ENCODE measurements around the gene CLEC10A.
"Not testable (repeated sequence)": the region's sequence is repeated elsewhere in the genome, so short reads cannot be mapped to it uniquely, and the experiment has no call there.

CLEC10A gene

DNA sequence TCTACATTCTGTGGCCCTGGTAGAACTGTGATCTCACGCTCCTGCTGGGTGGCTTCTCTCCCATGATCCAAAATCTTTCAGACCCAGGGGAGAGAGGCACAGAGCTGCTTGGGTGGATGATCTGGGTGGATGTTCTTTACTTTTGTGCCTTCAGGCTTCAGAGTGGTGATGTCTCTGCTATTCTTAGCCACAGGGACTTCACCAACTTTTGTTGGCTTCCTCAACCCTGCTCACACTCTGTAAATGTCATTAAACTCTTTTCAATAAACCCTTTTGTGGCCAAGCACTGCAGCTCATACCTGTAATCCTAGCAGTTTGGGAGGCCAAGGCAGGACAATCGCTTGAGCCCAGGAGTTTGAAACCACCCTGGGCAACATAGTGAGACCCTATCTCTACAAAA lies 7.6 kb downstream of the CLEC10A start:
- no peak for DNase-seq (ENCODE audit: low read depth in 2 of 2)

GRCh38 chr17:7070712-7071111 lies 9.3 kb downstream of the CLEC10A start:
- no peak for DNase-seq (ENCODE audit: low read depth in 2 of 2)

- DNase-seq (ENCODE audit: low read depth in 2 of 2): no peak
These were observed 11.8 kb downstream of the CLEC10A start for GRCh38 chr17:7068268-7068667.

DNA sequence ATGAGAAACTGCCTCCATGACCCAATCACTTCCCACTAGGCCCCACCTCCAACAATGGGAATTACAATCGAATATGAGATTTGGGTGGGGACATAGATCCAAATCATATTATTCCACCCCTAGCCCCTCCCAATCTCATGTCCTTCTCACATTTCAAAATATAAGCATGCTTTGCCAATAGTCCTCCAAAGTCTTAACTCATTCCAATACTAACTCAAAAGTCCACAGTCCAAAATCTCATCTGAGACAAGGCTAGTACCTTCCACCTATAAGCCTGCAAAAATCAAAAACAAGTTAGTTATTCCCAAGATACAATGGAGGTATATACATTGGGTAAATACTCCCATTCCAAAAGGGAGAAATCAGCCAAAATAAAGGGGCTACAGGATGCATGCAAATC lies 12.9 kb downstream of the CLEC10A start:
- DNase-seq (ENCODE audit: low read depth in 2 of 2): no peak

DNA sequence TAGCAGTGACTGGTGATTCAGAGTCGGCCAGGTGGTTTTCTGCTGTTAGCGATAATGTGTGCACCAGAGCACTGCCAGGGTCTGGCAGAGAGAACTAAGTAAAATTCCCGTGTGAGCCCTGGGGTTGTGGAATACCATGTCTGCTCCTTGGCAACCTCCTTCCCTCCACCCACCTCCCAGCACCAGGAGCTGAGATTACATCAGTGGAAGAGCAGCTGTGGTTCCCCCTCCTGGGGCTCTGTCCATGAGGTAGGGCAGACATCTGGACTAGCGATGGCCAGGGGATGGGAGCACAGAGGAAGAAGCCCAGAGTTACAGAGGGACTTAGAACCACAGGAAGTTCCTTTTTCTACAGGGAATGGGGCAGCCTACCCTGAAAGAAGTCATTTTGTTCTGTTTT lies 15.8 kb downstream of the CLEC10A start:
- DNase-seq (ENCODE audit: low read depth in 2 of 2): no peak

DNA sequence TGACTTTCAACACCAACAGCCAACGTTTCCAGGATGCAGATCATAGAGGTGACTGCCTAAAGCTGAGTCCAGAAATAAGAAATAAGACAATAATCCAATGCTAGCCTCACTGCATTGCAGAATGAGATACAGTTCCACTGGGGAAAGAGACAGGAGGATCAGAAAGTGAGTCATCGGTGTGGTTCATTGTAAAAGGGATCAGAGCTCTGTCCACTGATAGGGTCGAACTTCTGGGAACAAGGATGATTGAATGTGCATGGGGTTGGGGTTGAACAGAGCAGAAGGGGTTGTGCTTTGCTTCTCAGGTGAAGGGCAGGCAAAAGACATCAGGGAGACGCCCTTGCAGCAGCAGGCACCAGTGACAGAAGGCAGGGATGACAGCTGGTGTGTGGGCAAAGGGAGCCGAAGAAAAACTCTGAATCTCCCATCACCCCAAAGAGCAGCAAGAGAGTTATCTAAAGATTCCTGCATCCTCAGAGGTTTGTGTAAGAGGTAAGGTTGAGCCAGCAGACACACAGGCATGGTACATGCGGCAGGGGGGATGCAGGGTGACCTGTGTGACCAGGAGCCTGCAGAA lies 16.4 kb downstream of the CLEC10A start:
- no peak for DNase-seq (ENCODE audit: low read depth in 2 of 2)

GRCh38 chr17:7060165-7060891 lies 19.7 kb downstream of the CLEC10A start:
- DNase-seq (ENCODE audit: low read depth in 2 of 2): no peak

DNA sequence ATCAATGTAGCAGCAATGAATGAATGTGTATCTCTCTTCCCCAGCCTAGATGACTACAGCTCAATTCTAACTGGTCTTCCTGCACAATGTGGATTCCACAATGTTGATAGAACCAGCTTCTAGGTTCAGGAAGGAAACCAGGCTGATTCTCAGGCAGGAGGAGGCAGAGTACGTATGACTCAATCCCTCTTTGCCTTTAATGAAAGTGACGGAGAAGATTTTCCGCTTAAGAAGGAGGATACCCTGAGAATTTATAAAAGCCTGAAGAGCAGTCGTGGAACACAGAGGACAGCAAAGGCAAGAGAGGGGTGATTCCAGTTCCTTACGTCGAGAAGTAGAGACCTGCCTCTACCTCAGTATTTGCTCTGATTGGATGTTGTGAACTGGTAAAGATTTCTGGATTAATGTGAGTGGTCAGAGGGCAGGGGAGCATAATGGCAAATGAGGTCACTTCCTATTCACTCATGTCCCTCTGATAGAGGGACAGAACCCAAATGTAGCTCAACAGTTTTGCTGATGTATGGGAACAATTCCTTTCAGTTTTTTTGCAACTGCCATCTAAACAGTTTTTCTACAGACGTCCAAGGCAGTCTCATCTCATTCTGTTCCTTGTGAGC lies 21.1 kb downstream of the CLEC10A start:
- DNase-seq (ENCODE audit: low read depth in 2 of 2): no peak

DNA sequence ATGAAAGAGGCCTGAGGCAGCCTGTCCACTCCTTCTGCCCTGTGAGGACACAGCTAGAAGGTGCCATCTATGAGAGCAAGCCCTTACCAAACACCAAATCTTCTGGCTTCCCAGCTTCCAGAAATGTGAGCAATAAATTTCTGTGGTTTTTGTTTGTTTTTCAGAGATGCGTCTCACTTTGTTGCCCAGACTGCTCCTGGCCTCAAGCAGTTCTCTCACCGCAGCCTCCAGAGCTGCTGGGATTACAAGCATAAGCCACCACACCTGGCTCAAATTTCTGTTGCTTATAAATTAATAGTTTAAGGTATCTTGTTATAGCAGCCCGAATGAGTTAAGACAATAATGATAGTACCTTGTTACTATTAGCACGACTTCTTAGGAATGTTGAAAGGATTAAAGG lies 23.7 kb downstream of the CLEC10A start:
- no peak for DNase-seq (ENCODE audit: low read depth in 2 of 2)

- DNase-seq (ENCODE audit: low read depth in 2 of 2): not testable (repeated sequence)
These were observed 29.5 kb downstream of the CLEC10A start for GRCh38 chr17:7050583-7050982.

DNA sequence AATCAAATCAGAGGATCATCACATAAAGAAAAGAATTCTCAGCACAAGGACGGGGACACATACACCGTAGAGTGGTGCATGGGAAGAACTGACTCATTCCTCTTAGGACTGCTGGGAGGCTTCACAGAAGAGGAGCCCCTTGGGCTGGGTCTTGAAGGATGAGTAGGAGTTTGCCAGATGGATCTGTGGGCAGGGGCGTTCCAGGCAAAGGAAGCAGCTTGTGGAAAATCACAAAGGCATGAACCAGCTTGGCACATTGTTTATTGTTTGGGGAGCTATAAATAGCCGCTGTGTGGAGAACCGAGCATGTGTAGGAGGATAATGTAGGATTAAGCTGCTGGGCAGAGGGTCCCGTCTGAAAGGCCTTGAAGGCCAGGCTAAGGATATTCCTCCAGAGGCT lies 31.1 kb downstream of the CLEC10A start:
- no peak for DNase-seq (ENCODE audit: low read depth in 2 of 2)

DNA sequence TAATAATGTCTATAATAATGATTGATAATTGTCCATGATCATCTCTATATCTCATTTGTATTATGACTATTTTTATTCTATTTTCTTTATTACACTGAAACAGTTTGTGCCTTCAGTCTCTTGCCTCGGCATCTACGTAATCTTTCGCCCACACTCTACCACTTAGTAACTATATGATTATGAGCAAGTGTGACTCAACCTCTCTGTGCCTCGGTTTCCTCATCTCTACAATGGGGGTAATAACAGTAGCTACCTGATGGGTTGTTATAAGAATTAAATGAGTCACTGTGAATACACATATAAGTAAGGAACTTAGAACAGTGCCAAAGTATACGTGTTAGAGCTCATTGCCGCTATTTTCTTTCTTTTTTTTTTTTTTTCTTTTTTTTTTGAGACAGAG lies 32.5 kb downstream of the CLEC10A start:
- DNase-seq (ENCODE audit: low read depth in 2 of 2): no peak

- not testable (repeated sequence) for DNase-seq (ENCODE audit: low read depth in 2 of 2)
These were observed 33.2 kb downstream of the CLEC10A start for GRCh38 chr17:7046725-7047397.

GRCh38 chr17:7046127-7046724 lies 33.8 kb downstream of the CLEC10A start:
- no peak for DNase-seq (ENCODE audit: low read depth in 2 of 2)

GRCh38 chr17:7045492-7046126 lies 34.4 kb downstream of the CLEC10A start:
- DNase-seq (ENCODE audit: low read depth in 2 of 2): no peak

- no peak for DNase-seq (ENCODE audit: low read depth in 2 of 2)
These were observed 36.4 kb downstream of the CLEC10A start, which contains the start of gene SLC16A11 for GRCh38 chr17:7043497-7044198. TSS of gene SLC16A11 (minus strand) at chr17:7044092. CDS start at chr17:7043513, 579 bp downstream.

- DNase-seq (ENCODE audit: low read depth in 2 of 2): no peak
These were observed 36.9 kb downstream of the CLEC10A start for GRCh38 chr17:7043182-7043496.

DNA sequence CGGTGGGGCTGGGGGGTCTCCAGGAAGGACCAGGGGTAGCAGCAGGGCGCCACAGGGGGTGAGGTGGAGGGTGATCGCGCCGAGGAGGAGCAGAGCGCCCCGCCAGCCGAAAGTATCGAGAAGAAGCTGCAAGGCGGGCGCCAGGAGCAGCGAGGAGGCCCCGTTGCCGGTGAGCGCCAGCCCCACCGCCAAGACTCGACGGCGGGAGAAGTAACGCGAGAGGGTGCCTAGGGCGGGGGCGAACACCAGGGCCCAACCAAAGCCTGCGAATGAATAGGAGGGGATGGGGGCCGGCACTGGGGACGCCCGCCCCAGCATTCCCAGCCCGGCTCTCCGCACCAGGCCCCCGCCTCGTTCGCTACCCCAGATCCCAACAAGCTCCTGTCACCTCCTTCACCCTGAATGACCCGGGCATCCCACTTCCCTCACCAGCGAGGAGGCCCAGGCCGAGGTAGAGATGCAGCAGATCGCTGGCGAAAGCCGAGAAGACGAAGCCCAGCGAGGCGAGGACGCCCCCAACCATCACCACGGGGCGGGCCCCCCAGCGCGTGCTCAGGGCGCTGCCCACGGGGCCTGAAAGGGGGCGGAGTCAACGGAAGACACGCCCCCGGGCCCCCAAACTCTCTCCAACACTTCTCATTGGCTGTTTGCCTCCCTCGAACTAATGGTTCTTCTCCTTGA lies 37.4 kb downstream of the CLEC10A start:
- DNase-seq (ENCODE audit: low read depth in 2 of 2): no peak

DNA sequence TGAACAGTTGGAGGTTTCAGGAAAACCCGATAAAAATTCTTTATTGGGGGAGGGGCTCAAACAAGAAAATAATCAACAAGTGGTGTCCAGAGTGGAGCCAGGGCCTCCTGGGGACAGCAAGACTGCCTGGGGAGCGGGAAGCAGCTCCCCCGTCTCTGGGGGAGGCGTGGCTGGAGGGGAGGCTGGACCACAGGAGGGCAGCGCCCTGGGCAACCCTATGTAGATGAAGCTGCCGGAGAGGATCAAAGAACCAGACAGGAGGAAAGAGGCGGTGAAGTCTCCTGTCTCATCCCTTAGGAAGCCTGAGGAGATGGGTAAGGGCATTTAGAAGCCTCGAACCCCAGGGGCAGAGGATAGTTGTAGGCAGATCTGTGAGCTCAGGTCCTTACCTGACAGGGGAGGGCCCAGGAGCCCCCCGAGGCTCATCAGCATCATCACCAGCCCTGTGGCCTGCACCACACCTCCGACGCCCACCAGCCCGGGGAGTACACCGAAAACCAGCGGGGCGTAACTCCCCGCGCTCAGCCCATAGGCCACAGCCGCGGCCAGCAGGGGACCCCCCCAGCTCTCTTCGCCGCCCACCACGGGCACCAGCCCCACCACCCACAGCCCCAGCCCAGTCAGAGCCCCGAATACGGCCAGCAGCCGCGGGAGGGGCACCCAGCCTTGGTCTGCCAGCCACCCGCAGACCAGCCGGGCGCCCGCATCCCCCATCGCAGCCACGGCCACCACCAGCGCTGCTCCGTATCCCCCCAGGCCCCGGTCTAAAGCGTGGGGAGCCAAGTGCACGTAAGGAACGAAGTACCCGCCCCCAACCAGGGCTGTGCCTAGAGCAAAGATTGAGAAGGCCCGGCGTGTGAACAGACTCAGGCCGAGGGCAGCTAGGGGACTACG lies 38.2 kb downstream of the CLEC10A start:
- no peak for DNase-seq (ENCODE audit: low read depth in 2 of 2)

DNA sequence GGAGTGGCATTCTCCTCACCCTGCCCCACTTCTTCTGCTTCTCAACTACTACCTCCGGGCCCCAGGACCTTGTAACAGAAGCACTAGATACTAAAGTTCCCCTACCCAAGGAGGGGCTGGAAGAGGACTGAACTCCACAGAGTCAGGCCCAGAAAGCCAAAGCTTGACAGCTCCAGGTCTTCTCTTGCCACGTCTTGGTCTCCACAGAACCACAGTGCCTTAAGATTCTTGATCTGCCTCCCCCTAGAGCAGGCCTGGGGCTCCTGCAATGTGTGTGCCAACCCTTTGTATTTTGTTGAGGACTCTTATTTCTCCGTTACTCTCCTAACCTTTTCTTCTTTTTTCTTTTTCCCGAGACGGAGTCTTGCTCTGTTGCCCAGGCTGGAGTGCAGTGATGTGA lies 40.2 kb downstream of the CLEC10A start:
- DNase-seq (ENCODE audit: low read depth in 2 of 2): no peak
